Gastroesophageal sphincter (tissue), 3 donors: ENCODE measurements around the gene PROSER2.

ENCODE experiments used
- CTCF ChIP-seq, 4 experiments: fragments of 200-600 bp in 2 of 4; fragments of 450-650 bp in 2 of 4; sonication (generic) in 1 of 4; IDR thresholded peaks; one replicate each; pipeline ENCODE4 v1.5.1; 2017 to 2019; ENCODE audit warnings: antibody characterized with exemption in 4 of 4, mild to moderate bottlenecking in 2 of 4, moderate library complexity in 2 of 4
- EP300 ChIP-seq: sonication (generic); formaldehyde crosslinking; IDR thresholded peaks from one replicate; pipeline ENCODE4 v1.6.1; 2017; ENCODE audit warnings: antibody characterized with exemption, mild to moderate bottlenecking
- POLR2A ChIP-seq, 2 donors: fragments of 450-650 bp; IDR thresholded peaks; one replicate each; pipeline ENCODE4 v1.6.1; 2017; ENCODE audit warnings: antibody characterized with exemption in 2 of 2, mild to moderate bottlenecking in 2 of 2, moderate library complexity in 1 of 2
- POLR2AphosphoS5 ChIP-seq: sonication (generic); formaldehyde crosslinking; IDR thresholded peaks from one replicate; pipeline ENCODE4 v1.6.1; 2017; ENCODE audit warnings: antibody characterized with exemption

DNA sequence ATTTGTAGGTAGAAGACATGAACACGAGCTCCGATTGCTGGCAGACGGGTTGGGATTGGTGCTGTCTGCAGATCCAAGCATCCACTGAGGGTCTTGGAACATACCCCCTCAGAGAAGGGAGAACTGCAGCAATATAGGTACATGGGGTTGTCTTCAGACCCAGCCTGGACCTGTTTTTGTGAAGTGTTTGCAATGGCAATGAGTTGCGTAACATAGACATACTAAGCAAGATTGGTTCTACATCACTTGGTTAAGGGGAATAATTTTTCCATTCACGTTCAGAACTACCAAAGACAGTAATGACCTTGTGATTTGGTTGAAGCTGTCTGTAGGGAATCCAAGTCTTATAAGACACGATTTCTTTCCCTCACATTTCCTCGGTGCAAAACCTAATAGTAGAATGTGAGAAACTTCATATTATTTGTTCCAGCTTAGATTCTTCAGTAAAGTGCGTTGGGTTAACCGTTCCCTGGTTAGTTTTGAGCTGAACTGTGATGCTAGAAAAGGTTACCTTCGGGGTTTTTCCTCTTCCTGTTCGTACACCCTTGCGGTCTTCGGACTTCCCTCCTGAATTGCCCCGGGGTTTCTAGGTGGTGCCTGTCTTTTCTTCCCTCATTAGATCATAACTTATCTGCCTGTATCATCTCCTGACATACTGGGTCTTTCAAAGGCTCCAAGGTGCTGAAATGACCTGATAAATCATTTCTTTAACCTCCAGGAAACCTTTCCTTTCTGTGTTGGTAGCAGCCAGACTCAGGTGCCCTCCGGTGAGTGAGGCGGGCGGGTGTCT lies 14.4 kb downstream of the PROSER2 start:
- TF ChIP-seq CTCF (IDR thresholded peaks at IDR 0.05) = no peak
- no peak for TF ChIP-seq POLR2A (IDR thresholded peaks at IDR 0.05)
- TF ChIP-seq EP300 = no peak
- no peak for TF ChIP-seq POLR2AphosphoS5
